ENCODE data around the gene PRKCSH.

Gene PRKCSH

DNA sequence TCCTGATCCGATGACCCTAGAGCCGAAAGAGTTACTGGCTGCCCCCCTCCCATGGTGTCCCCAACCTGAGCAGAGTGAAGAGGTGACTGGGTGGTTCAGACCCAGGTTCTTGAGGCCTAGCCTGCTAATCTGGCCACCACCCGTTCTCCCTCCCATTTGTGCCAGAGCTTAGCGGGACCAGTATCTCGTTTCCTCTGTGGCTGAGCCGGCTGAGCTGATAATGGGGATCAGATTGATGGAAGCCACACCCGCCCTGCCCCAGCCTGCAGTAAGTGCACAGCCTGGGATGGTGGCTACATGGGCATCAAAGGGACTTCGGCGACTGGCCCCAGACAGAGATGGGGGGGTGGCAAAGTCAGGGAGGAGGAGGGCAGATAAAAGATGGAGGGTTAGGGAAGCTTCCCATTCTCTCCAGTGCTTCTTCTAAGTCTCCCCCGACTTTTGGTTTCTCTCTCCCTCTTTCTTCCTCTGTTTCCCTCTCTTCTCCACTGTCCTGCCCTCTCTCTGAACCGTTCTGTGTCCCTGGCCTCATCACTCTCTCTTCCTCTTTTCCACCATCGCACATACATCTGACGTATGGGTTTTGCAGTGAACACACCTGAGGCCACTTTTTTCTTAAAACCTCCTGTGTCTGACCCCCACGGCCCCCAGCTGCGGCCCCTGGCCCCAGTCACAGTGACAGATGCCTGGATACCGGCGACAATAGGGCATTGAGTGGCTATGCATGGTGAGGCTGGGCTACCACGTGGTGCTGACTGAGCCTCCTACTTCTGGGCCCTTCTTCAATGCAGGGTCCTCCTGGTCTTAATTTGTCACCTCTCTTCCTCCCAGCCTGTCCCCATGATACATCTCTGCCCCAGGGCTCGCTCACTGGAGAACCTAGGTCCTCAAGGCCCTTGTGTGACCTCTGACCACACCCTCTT lies 43.0 kb downstream of the PRKCSH start:
- TF ChIP-seq, protein P1, sequence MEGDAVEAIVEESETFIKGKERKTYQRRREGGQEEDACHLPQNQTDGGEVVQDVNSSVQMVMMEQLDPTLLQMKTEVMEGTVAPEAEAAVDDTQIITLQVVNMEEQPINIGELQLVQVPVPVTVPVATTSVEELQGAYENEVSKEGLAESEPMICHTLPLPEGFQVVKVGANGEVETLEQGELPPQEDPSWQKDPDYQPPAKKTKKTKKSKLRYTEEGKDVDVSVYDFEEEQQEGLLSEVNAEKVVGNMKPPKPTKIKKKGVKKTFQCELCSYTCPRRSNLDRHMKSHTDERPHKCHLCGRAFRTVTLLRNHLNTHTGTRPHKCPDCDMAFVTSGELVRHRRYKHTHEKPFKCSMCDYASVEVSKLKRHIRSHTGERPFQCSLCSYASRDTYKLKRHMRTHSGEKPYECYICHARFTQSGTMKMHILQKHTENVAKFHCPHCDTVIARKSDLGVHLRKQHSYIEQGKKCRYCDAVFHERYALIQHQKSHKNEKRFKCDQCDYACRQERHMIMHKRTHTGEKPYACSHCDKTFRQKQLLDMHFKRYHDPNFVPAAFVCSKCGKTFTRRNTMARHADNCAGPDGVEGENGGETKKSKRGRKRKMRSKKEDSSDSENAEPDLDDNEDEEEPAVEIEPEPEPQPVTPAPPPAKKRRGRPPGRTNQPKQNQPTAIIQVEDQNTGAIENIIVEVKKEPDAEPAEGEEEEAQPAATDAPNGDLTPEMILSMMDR (IDR thresholded peaks at IDR 0.05; ENCODE audit: low read depth, low read length) = no peak
- no peak overlapping the region for H3K4me3 ChIP-seq (ENCODE audit: low read depth, low read length)

DNA sequence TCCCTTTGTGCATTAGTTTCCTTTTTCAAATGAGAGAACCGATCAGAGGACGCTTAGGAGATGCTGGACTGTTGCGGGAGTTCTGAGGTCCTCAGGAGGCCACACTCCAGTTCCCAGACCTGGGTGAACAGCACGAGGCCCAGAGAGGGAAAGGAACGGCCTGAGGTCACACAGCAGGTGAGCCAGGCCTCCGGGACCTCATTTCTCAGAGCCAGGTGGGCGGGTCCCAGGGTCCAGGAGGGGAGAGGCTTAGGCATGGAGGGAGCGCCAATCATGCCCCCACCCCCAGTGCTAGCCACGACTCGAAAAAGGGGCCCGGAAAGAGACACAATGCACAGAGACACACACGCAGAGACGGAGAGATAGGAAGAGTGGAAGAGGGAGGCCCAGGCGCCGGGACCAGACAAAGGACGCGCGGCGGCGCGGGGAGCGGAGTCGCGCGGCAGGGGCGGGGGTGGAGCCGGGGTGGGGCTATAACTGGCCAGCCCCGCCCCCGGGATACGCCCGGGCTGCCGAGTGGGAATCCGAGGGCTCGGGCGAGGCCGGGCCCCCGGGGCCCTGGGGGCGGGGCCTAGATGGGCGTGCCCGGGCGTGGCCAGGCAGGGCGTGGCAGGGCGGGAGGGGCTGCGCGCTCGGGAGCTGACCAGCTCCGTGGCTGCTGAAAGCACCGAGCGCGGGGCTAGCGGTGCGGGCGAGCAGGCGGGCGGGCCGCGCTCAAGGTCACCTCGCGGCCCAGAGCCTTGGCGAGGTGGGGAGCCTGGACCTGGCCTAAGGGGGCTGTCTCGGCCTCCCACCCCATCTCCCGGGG lies 43.9 kb downstream of the PRKCSH start:
- no peak overlapping the region for H3K4me3 ChIP-seq (ENCODE audit: low read depth, low read length)
- TF ChIP-seq, protein P1 (IDR thresholded peaks at IDR 0.05; ENCODE audit: low read depth, low read length) = no peak

DNA sequence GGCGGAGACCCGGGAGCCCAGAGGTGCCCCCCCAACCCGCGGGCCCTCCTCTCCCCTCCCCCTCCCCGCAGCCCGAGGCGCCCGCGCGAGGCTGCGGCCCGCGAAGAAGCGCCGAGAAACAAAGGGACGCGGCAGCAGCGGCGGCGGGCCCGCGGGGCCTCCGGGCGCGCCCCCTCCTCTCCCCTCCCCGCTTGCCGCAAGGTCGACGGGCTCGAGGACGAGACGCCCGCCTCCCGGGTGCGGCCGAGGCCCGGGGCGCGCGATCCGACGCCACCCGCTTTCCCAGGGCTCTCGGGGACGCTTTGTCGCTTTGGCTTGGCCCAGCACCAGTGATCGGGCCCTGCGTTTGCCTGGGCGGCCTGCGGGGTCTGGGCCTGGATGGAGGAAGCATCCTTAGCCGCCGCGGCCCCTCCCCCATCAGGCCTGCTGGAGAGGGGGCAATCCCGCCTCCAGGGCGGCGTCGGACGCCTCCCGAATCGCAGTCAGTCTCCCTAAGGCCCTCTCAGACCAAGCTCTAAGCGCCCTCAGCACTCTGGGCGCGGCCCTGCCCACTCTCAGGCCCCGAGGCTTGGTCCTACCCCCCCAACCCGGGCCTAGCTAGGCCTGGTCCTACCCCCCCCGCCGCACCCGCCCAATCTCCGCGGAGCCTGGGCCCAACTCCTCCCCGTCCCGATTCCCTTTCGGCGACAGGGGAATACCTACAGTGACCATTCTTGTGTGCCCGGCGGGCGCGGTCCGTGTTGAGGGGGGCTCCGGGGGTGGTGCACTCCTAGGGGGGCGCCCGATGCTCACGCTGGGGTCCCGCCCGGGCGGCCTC lies 44.7 kb downstream of the PRKCSH start:
- H3K4me3 ChIP-seq (ENCODE audit: low read depth, low read length) = no peak overlapping the region
- TF ChIP-seq, protein P1 (IDR thresholded peaks at IDR 0.05; ENCODE audit: low read depth, low read length) = no peak

DNA sequence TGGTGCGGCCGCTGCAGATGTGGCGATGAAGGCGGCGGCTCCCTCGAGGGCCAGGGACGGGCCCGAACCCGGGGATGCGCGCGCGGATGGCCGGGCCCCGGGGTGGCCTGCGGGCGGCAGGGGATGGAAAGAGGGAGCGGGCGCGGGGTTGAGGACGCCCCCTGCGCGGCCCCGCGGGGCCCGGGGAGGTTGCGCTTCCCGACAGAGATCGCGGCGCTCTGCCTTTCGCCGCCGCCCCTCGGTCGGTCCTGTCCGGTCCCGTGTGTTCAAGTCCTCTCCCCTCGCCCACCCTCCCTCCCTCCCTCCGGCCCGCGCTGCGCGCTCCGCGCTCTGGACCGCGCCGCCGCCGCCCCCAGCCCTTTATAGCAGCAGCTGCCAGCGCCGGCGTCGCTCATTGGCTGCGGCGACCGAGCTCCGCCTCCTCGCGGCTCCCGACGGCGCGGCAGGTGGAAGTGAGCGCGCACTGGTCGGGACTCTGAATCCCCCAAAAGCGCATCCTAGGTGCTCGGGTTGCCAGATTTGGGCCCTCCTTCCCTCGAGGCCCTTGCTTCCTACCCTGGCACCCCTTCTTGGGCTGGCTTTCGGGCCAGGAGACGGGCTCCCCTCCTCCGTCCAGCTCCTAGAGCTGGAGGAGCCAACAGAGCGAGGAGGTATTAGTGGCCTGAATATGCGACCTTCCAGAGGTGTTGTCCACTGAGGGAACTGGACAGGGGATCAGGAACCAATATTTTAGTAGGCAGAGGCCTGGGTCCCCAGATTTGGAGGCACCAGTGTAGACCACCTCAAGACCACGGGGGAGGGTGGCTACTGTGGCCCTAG lies 45.5 kb downstream of the PRKCSH start, which contains the start of gene ELAVL3:
ELAVL3 (minus strand) TSS at position 332 of the 819 bp plus-strand sequence. CDS start 438 bp downstream, outside the sequence.
- TF ChIP-seq, protein P1 (IDR thresholded peaks at IDR 0.05; ENCODE audit: low read depth, low read length) = no peak
- no peak within 1 kb of the TSS for H3K4me3 ChIP-seq (ENCODE audit: low read depth, low read length)

DNA sequence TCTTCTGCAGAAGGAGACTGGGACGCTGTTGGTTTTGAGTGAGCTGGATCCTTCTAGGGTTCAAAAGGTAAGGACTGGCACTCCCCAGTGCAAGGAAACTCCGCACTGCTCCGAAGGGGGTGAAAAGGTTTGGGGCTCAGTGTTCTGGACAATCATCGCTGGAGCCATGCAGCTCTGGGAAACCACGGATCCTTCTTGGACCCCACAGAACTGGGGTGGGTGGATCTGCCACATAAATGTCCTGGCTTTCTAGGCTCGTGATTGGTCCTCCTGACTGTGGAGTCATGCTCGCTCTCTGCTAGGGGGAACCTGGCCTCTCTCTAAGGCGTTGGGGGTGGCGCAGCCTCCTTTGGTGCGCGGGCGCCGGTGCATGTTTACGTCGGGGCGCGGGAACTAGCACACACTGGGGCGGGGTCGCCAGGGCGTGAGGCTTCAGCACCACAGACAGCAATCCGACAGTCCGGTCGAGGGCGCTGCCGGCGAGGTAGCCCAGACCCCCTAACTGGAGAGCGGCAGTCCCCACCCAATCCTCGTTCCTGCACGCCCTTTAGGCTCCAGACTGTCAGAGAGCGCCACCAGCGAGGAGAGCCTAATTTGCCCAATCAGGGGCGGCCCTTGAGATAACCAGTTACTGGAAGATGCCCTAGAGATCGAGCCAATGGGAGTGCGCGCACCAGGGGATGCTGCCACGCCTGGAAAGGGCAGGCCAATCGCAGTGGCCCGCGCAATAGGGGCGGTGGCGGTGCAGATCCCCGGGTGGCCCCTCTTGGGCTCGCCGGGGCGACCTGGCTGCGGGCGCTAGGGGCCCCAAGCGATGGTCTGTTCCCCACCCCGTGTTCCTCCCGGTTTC lies 46.3 kb downstream of the PRKCSH start:
- peak overlapping the region; percentile 56 for H3K4me3 ChIP-seq (ENCODE audit: low read depth, low read length)
- TF ChIP-seq, protein P1 (IDR thresholded peaks at IDR 0.05; ENCODE audit: low read depth, low read length) = no peak

All from WI38 (cell line).